ENCODE measurements around the gene ANKRD49.

The ANKRD49 gene

DNA sequence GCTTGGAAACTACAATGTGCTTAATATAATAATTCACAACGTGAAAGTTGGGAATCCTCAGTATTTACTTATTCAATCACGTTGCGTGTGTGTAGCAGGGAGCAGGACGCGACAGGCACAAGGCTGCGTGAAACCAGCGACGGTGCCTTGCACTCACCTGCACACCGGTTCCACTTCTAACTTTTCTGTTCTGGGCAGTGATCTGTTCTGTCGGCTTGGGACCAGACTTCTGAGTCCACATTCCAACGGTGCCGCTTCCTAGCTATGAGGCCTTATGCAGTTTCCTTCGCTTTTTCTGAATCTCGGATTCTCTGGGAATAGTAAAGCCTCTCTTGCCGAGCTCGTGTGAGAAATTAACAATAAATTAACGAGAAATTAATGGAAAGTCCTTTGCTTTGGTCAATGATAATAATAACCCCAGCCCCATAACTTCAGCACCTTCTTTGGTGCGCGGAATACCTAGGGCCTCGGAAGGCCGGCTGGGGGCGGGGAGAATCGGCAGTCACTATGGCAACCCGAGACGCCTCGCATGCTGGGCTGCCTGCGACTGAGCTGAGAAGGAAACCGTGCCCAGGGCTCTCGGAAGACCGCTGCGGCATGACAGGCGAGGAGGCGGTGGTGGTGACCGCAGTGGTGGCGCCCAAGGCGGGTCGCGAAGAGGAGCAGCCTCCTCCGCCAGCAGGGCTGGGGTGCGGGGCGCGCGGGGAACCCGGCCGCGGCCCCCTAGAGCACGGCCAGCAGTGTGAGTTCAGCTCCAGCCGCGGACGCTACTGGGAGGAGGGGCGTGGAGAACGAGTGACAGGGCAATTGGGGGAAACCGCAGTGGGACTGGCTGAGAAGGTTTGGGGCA is 18.4 kb downstream of the ANKRD49 start, which contains the start of gene C11orf97:
C11orf97 (plus strand) TSS at position 530 of the 850 bp plus-strand sequence; CDS start at position 598, 68 bp downstream.
- DNase-seq = peak; percentile 61

- peak; percentile 2 for DNase-seq
Measured at GRCh38 chr11:94513091-94513490, 19.3 kb downstream of the ANKRD49 start.

DNA sequence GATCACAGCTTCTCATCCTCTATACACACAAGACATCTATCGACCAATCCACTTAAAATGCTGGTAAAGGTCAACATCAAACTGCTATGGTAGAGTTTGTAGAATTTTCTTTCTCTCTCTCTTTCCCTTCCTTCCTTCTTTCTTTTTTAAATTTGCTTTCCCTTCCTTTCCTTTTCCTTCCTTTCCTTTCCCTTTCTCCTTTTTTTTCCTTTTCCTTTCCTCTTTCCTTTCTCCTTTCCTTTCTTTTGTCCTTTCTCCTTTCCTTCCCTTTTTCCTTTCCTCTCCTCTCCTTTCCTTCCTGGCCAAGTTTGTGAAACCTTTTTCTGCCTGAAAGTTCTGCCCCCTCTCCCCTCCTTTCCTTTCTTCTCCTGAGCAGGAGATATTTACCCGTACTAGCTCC is 21.6 kb downstream of the ANKRD49 start:
- DNase-seq = no peak

DNA sequence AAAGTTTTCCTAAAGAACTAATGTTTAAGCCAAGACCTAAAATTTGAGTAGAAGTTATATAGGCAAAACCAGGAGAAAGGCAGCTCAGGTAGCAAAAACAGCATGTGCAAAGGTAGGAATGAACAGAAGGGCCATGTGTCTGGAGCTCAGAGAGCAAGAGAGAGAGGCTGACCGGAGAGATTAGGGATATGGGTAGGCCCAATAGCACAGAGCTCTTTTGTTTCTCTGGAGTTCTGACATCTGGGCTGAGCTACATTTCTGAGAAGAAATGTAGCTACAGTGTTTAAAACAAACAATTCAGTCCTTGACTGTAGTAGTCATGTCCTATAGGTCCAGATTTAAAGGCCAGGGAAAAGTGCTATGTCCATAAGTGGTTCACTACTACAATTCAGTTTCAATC is 22.9 kb downstream of the ANKRD49 start:
- no peak for DNase-seq

DNA sequence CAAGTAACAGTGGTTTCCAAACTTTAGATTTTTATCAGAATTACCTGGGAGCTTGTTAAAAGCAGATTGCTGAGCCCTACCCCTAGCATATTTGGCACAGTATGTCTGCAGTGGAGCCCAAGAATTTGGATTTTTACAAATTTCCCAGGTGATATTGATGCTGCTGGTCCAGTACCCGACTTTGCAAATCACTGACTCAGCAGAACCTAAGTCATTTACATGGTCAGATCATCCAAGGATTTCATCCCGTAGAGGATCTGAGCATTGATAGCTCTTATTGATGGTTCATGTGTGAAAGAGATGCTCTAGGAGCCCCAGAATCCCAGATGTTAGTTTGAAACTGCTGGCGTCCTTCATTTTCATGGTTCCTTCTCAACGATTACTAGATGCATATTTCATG is 24.5 kb downstream of the ANKRD49 start:
- no peak for DNase-seq

- DNase-seq = peak; percentile 15
Measured at GRCh38 chr11:94519478-94520084, 25.8 kb downstream of the ANKRD49 start.

DNA sequence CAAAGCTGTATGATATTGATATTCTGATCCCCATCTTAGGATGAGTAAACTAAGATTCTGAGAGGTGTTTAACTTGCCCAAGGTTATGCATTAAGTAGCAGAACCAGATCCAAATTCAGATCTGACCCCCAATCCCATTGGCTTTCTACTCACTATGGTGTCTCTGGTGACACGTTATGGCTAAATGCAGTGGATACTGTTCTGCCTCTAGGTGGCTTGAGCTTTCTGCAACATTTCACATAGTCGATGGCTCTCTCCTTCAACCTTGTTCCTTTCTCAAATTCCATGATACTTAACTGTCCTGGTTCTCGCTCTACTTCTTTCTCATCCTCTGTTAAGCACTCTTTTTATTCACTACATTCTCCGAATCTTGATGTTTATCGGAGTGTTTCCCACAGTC is 27.9 kb downstream of the ANKRD49 start:
- DNase-seq = peak; percentile 17

- no peak for DNase-seq
Measured at GRCh38 chr11:94524341-94524740, 30.6 kb downstream of the ANKRD49 start.

DNA sequence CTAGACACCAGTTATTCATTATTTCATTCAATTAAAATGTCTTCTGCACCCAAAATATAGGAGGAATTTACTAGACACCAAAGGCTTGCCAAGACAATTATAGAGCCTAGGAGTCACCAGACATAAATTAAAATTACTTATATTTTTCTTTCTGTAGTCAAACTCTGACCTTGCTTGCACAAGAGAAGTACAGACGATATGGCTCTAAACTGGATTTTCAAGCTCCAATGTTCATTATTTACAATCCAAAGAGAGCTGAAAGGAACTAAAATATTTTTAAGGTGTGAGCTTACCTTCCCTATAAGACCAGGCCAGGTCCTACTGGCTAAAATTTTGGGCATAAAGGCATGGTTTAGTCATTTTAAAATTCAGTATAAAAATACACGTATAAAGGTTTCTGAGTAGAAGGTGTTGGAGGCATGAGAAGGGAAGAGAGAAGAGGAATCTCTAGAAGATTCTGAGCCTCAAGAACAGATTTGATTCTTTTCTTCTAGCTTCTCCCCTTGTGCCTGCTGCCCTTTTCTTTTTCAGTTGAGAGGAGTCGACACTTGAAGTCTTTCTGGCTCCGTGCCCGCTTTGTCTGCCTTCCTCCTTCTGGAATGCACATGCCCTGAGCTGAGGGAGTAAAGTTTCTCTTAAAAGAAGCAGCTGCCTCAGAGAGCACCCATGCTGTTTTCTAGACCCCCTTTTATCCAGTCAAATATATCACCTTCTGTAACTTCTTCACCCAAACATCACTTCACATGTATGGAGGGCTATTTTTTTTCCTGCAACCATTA is 32.0 kb downstream of the ANKRD49 start:
- no peak for DNase-seq

DNA sequence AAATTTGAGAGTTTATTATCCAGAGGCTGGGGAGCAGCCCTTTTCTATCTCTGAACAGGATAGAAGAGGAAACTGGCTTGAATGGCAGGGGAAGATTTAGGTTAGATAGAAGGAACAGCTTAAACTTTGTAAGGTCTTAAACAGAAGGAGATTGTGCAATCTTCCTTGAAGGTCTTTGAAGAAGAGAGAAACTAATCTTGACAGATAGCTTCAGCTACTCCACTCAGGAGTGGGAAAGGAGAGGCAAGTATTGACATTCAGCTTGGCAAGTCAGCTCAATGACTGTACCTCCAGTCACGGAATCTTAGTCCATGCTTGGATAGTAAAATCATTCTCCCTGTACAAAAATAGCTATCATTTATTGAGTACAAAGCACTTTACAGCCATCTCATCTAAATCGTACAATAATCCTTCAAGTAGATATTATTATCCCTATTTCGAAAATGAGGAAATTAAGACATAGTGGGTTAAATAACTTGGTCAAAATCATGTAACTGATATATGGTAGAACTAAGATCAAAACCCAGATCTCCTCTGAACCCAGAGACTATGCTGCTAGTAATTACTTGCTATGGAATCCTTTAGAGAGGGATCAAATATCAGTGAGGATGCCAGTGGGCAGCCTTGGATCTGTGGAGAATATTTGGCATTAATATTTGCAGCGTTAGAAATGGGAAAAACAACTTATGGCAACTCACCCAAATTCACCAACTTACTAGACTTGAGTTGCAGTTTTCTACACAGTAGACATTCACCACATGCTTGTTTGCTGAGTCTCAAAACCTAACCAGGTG is 33.1 kb downstream of the ANKRD49 start:
- DNase-seq = no peak

DNA sequence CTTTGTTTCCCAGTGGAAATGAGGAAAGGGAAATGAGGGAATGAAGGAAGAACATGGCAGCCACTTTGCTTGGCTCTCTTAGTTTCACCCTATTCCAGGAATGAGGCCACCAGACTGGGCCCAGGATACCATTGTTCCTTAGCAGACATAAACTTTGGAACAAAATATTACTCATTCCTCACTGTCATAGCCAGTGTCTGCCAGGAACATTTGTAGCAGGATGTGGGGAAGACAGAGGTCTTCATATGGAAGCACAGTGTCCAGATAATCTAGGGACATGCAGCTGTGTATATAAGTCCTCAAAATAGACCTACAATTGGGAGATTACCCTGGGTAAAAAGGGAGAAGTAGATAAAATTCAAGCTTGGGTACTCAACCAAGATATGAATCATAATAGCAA is 34.8 kb downstream of the ANKRD49 start:
- no peak for DNase-seq

DNA sequence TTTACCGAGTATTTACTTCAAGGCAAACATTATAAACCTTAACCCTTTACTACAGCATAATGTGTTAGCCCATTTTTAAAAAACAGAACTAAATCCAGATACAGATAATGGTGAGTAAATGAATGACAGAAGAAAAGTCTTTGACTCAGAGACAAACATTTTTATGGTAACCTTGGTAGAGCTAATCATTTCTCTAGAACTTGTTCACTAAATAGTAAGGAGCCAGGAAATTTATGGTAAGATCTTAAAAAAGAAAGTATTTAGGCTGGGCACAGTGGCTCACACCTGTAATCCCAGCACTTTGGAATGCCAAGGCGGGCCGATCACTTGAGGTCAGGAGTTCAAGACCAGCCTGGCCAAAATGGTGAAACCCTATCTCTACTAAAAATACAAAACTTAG is 38.4 kb downstream of the ANKRD49 start:
- no peak for DNase-seq

- no peak for DNase-seq
Measured at GRCh38 chr11:94533206-94533605, 39.4 kb downstream of the ANKRD49 start.

DNA sequence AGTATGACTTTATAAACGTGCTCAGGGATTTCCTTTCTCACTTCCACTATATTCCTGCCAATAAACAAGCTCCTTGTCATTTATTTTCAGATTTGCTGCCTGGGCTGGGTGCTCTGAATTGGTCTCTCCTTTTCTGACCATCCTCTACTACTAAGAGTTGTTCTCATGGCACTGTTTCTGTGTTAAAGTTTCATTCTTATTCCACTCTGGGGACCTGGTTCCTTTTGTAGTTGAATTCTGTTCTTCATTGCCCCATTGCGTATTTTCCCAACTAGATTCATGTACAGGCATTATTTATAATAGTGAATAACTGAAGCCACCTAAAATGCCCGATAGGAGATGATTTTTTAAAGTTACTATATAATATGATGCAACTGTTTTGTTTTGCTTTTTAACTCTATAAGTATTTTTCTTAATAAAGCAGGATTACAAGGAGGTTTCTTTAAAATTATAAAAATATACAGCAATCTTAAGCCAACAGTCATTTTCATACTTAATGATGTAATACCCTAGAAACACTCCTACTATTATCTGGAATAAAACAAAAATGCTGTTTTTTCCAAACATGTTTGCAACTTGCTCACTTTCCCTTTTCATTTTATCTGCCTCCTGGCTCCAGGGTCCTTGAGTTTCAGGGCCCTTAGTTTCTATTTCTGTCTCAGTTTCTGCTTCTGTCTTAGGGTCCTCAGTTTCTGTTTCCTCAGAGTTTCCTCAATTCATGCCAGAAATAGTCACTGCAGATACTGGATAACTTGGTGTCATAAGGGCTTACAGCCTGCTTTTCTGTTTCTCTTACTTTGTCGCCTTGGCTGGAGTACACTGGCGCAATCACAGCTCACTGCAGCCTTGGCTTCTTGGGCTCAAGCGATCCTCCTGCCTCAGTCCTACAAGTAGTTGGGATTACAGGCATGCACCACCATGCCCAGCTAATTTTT is 40.2 kb downstream of the ANKRD49 start:
- DNase-seq = no peak

- DNase-seq = no peak
Measured at GRCh38 chr11:94536386-94536785, 42.6 kb downstream of the ANKRD49 start.

GRCh38 chr11:94537031-94537600 is 43.3 kb downstream of the ANKRD49 start:
- DNase-seq = no peak

- peak; percentile 7 for DNase-seq
Measured at GRCh38 chr11:94539420-94539819, 45.6 kb downstream of the ANKRD49 start.

- DNase-seq = peak; percentile 92
Measured at GRCh38 chr11:94543695-94544645, 50.2 kb downstream of the ANKRD49 start, which contains the start of gene FUT4. Gene FUT4 (plus strand): TSS chr11:94543921. CDS start chr11:94544134, 213 bp downstream.

DNA sequence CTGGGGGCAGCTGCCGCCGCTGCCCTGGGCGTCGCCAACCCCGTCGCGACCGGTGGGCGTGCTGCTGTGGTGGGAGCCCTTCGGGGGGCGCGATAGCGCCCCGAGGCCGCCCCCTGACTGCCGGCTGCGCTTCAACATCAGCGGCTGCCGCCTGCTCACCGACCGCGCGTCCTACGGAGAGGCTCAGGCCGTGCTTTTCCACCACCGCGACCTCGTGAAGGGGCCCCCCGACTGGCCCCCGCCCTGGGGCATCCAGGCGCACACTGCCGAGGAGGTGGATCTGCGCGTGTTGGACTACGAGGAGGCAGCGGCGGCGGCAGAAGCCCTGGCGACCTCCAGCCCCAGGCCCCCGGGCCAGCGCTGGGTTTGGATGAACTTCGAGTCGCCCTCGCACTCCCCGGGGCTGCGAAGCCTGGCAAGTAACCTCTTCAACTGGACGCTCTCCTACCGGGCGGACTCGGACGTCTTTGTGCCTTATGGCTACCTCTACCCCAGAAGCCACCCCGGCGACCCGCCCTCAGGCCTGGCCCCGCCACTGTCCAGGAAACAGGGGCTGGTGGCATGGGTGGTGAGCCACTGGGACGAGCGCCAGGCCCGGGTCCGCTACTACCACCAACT is 51.0 kb downstream of the ANKRD49 start:
- no peak for DNase-seq

Data from NCI-H146 (cell line).